Spleen (tissue), 11 donors: ENCODE data around the gene MCM3AP. TPM values are rescaled to one million over a fixed set of nuclear protein-coding genes. Genes with fewer than 3 reads are reported as not detected.
"Not testable (repeated sequence)": the region's sequence is repeated elsewhere in the genome, so short reads cannot be mapped to it uniquely, and the experiment has no call there.

ENCODE experiments used
- DNase-seq: peaks from one replicate; pipeline ENCODE4 v3.0.0-alpha.2; 2020
- H3K27ac ChIP-seq, 8 donors: fragments of 200-600 bp; sonication (generic) in 7 of 8; 1 replicate in 4 of 8; 2 replicates in 4 of 8; pipeline versions ENCODE4 v1.5.0 to v1.8.0; 2016 to 2021; ENCODE audit warnings: inconsistent platforms in 4 of 8, mild to moderate bottlenecking in 4 of 8, moderate library complexity in 1 of 8
- H3K27me3 ChIP-seq, 7 donors: fragments of 200-600 bp; sonication (generic) in 6 of 7; replicated peaks in 1 of 7; 1 replicate in 4 of 7; 2 replicates in 3 of 7; pipeline versions ENCODE4 v1.5.0 to v1.8.0; 2016 to 2021; ENCODE audit warnings: inconsistent platforms in 3 of 7, mild to moderate bottlenecking in 1 of 7
- H3K36me3 ChIP-seq, 6 donors: fragments of 200-600 bp; sonication (generic) in 5 of 6; 1 replicate in 4 of 6; 2 replicates in 2 of 6; pipeline versions ENCODE4 v1.5.0 to v1.8.0; 2016 to 2021; ENCODE audit warnings: inconsistent platforms in 2 of 6
- H3K4me1 ChIP-seq, 6 donors: fragments of 200-600 bp; sonication (generic) in 5 of 6; 1 replicate in 3 of 6; 2 replicates in 3 of 6; pipeline versions ENCODE4 v1.5.0 to v1.8.0; 2016 to 2021; ENCODE audit warnings: inconsistent platforms in 3 of 6
- H3K4me3 ChIP-seq, 8 donors: fragments of 200-600 bp; sonication (generic) in 7 of 8; 1 replicate in 4 of 8; 2 replicates in 4 of 8; pipeline versions ENCODE4 v1.5.0 to v1.8.0; 2016 to 2021; ENCODE audit warnings: inconsistent platforms in 4 of 8, mild to moderate bottlenecking in 4 of 8, moderate library complexity in 2 of 8
- H3K9me3 ChIP-seq, 8 donors: fragments of 200-600 bp; sonication (generic) in 7 of 8; 1 replicate in 4 of 8; 2 replicates in 4 of 8; pipeline versions ENCODE4 v1.5.0 to v1.8.0; 2016 to 2021; ENCODE audit warnings: inconsistent platforms in 4 of 8
- CTCF ChIP-seq, 11 experiments: fragments of 200-600 bp in 7 of 11; fragments of 450-650 bp in 4 of 11; sonication (generic) in 4 of 11; IDR thresholded peaks in 8 of 11; conservative IDR thresholded peaks in 3 of 11; 1 replicate in 7 of 11; 2 replicates in 4 of 11; pipeline versions ENCODE4 v1.4.0 to v1.8.0; 2016 to 2021; ENCODE audit warnings: antibody characterized with exemption in 11 of 11, inconsistent platforms in 4 of 11, mild to moderate bottlenecking in 1 of 11
- POLR2A ChIP-seq, 3 donors: fragments of 450-650 bp; IDR thresholded peaks; one replicate each; pipeline ENCODE4 v1.5.1; 2017; ENCODE audit warnings: antibody characterized with exemption in 3 of 3, mild to moderate bottlenecking in 1 of 3
- POLR2AphosphoS5 ChIP-seq, 3 donors: sonication (generic); formaldehyde crosslinking; IDR thresholded peaks; one replicate each; pipeline ENCODE4 v1.5.1; 2017; ENCODE audit warnings: antibody characterized with exemption in 3 of 3
- WGBS, 5 donors: extraction: QIAGEN DNeasy Blood & Tissue Kit in 3 of 5; methylation state at CpG; one replicate each; pipeline versions ENCODE4 v1.1.5 to v1.1.7; 2013 to 2018; 5-methylcytosine and 5-hydroxymethylcytosine counted together
- intact Hi-C: fragments of 100-400 bp; cut with DNase I; formaldehyde crosslinking; loops from one replicate; pipeline ENCODE4 v1.15.0; 2023; ENCODE audit warnings: low total_unique reads
- polyA plus RNA-seq, 3 donors: library from polyadenylated mRNA; stranded (reverse); fragments of 200-250 nt; gene quantifications; one replicate each; pipeline ENCODE4 v1.2.1, GENCODE V29; 2013
- total RNA-seq, 7 donors: library from RNA; depleted of rRNA in 3 of 7; stranded (reverse); fragments of >200 nt in 3 of 7; fragmentation: NEBNext Ultra II Directional in 4 of 7; extraction: Animal tissue kit (Norgen Biotek cat#: 25700) in 4 of 7; gene quantifications; one replicate each; pipeline versions ENCODE4 v1.1.0 to v1.2.1, GENCODE V29; 2016 to 2021
- donor health status: healthy with polysubstance abuse.
- donor health status: DM: no; HTN: no; CAD: no; lungs with moderate emphysema.
- donor health status: DM: no; HTN: no; CAD: no.
- donor health status: Bipolar disorder and iron deficiency.
- donor health status: healthy.
- donor health status: DM: no; HTN: no; CAD: no.
- donor health status: DM: yes; HTN: yes; CAD: no.

Gene MCM3AP
- total and polyA plus RNA-seq, 10 donors, result 35.2 to 144 (median 103) TPM

GRCh38 chr21:46226146-46226545, 59.3 kb downstream of the MCM3AP start:
- Histone ChIP-seq H3K4me3 (no peak overlapping the region), H3K27me3 (no peaks in the 10 kb centered on the region), H3K36me3 (peaks cover 0 to 27% (median 16%) of the 10 kb centered on the region in 6 donors), H3K27ac (no peak overlapping the region), H3K9me3 (no peaks in the 10 kb centered on the region), H3K4me1 (peaks cover 6 to 46% (median 29%) of the 10 kb centered on the region in 6 donors)
- TF ChIP-seq CTCF (IDR thresholded peaks at IDR 0.05 in 8 of 11, conservative IDR thresholded peaks at IDR 0.05 in 3 of 11) (no peak), POLR2AphosphoS5 (IDR thresholded peaks at IDR 0.05) (no peak), POLR2A (IDR thresholded peaks at IDR 0.05) (no peak)
- no peak for DNase-seq
- intact Hi-C loops, result no loop called here
- 80 to 100% (median 95%) methylated on average over 1 of the region's 1 CpG for WGBS, 5 donors

- H3K9me3 ChIP-seq, H3K27me3 ChIP-seq, H3K27ac ChIP-seq, intact Hi-C loops, H3K4me3 ChIP-seq: not testable (repeated sequence)
- Histone ChIP-seq H3K36me3 (peaks cover 0 to 52% (median 28%) of the 10 kb centered on the region in 6 donors), H3K4me1 (peaks cover 0 to 29% (median 20%) of the 10 kb centered on the region in 6 donors)
- 95 to 97% (median 96%) methylated on average over 18 of the region's 18 CpGs for WGBS, 5 donors
- peak; percentile 61 for DNase-seq
These were observed 61.8 kb downstream of the MCM3AP start for GRCh38 chr21:46223661-46224060.

- peak; percentile 51 for DNase-seq
- Histone ChIP-seq H3K27me3 (no peaks in the 10 kb centered on the region), H3K4me1 (peaks cover 0 to 26% (median 20%) of the 10 kb centered on the region in 6 donors), H3K27ac (no peak overlapping the region), H3K4me3 (no peak overlapping the region), H3K9me3 (no peaks in the 10 kb centered on the region), H3K36me3 (peaks cover 0 to 56% (median 28%) of the 10 kb centered on the region in 6 donors)
- 87 to 95% (median 90%) methylated on average over 7 of the region's 7 CpGs for WGBS, 5 donors
- TF ChIP-seq POLR2A (IDR thresholded peaks at IDR 0.05) (no peak), CTCF (IDR thresholded peaks at IDR 0.05 in 8 of 11, conservative IDR thresholded peaks at IDR 0.05 in 3 of 11) (no peak), POLR2AphosphoS5 (IDR thresholded peaks at IDR 0.05) (no peak)
- intact Hi-C loops, result no loop called here
These were observed 62.2 kb downstream of the MCM3AP start for GRCh38 chr21:46223217-46223616.

- WGBS, 5 donors, result 87 to 96% (median 88%) methylated on average over 7 to 11 of the region's 11 CpGs
- Histone ChIP-seq H3K27ac (no peak overlapping the region), H3K4me3 (no peak overlapping the region), H3K36me3 (peaks cover 0 to 61% (median 28%) of the 10 kb centered on the region in 6 donors), H3K4me1 (peaks cover 0 to 19% (median 14%) of the 10 kb centered on the region in 6 donors), H3K27me3 (no peaks in the 10 kb centered on the region), H3K9me3 (no peaks in the 10 kb centered on the region)
- peak; percentile 68 for DNase-seq
- TF ChIP-seq CTCF (IDR thresholded peaks at IDR 0.05 in 8 of 11, conservative IDR thresholded peaks at IDR 0.05 in 3 of 11) (no peak), POLR2AphosphoS5 (IDR thresholded peaks at IDR 0.05) (no peak)
- intact Hi-C loops, result no loop called here
These were observed 62.8 kb downstream of the MCM3AP start for GRCh38 chr21:46222436-46223116.
